Renal pelvis (tissue), 4 donors: ENCODE measurements around the gene ZFHX2. TPM values are rescaled to one million over a fixed set of nuclear protein-coding genes. Genes with fewer than 3 reads are reported as not detected.

Experiments
- DNase-seq: peaks from one replicate; pipeline ENCODE4 v3.0.0-alpha.2; 2013
- polyA plus RNA-seq, 3 donors: library from polyadenylated mRNA; unstranded; fragments of 120-200 nt; gene quantifications; one replicate each; pipeline ENCODE4 v1.2.1, GENCODE V29; 2013; ENCODE audit not compliant: insufficient read length in 3 of 3

Gene ZFHX2
- polyA plus RNA-seq, 3 donors, result 8.3 to 12.4 (median 11.0) TPM

GRCh38 chr14:23561259-23561658 is 9.7 kb upstream of the ZFHX2 start:
- no peak for DNase-seq

- DNase-seq, result no peak
Observed at GRCh38 chr14:23559926-23560520, 8.5 kb upstream of the ZFHX2 start.

DNA sequence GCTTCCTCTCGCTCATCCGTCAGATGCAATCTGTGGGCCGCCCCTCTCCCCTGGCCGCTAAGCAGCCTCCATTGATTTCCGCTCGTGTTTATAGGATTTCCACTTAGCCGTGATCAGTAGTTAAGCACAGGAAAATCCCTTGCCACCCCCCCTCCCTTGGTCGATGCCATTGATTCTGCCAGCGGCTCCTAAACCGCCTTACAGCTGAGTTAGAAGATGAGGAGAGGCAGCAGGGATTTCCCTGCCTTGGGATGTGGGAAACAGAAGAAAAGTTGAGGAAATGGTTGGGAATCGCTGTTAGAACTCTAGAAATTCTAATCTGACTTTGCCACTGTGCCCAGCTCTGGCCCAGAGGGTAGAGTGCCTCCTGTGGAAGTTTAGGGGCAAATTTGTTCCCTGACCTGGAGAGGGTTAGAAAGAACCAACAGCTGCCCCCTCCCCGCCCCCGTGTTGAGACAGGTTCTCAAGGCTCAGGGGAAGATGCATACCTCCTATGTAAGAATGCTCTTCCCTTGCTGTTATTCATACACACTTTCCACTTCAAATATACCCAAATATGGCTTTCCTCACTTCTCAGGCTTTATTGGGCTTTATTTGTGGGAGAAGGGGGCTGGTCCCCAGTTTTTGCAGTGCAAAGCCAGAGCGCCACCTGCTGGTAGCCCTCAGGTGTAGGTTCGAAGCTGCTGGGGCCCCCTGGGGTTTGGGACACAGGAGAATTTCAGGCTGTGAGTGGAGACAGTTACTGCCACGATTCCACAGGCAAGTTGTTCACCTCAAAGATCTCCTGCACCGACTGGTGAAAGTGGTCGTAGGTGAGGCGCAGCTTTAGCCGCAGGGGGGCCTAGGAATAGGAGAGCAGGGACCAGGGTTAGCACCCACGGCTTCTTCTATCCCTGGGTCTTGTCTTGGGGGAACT is 7.7 kb upstream of the ZFHX2 start:
- DNase-seq, result no peak

- DNase-seq, result no peak
Observed at GRCh38 chr14:23558346-23559009, 6.9 kb upstream of the ZFHX2 start.

- no peak for DNase-seq
Observed at GRCh38 chr14:23557946-23558345, 6.4 kb upstream of the ZFHX2 start.

- DNase-seq, result no peak
Observed at GRCh38 chr14:23557521-23557920, 6.0 kb upstream of the ZFHX2 start.

- no peak for DNase-seq
Observed at GRCh38 chr14:23556700-23557440, 5.3 kb upstream of the ZFHX2 start.

DNA sequence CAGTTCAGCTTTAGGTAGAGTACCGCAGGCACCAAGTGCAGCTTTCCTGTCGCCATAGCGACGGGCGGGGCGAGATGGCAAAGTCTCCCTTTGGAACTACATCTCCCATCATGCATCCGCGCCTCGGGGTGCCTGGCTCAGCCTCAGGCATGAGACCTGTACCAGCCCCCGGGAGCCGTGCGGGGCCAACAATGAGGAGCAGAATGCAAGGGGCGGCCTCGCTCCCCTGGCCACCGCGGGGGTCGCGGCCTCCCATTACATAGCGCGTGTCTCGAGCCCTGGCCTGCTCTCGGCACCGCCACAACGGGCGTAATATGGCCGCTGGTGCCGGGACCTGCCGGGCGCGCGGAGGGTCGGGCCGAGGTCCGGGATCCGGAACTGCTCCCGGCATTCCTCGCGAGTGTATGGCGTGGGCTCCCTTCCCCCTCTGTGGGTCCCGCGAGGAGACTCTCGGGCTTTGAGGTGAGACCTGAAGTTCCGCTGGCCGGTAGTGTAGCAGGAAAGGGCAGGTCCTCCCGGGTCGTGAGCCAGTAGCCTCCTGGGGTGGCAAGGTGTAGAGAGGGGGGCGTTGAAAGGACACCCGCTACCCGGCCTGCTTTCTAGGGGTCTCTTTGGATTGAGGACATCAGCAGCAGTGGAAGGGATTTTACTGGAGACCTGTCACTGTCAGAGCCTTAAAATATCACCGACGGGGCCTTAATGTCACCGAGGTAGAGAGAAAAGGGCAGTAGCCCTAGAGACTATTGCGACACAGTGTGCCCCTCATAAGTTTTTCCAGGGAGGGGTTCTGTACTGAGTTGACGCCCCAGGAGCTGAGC is 4.5 kb upstream of the ZFHX2 start, which contains the start of gene THTPA:
TSS of gene THTPA (plus strand) at position 390 of the 818 bp plus-strand sequence. CDS start 487 bp downstream, outside the sequence.
- DNase-seq, result peak; percentile 89

- no peak for DNase-seq
Observed at GRCh38 chr14:23555533-23555881, 3.9 kb upstream of the ZFHX2 start.

DNA sequence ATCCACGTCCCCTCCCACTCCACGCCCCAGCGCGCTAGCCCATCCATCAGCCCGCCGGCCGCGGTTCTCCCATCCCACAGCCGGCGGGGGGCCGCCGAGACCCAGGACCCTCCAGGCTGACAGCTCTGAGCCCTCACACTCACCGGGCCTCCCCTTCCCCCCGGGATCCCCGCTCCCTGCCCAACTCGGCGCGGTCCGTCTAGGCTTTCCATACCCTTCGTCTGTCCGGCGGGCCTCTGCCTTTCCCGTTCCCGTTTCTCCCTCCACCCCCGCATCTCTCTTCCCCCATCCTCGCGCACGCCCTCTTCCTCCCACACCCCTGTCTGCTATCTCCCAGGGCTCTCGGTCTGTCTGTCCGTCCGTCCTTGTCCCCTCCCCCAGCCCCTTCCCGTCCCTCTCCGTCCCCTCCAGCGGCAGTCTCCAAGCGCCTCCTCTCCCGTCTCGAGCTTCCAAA is 726 bp downstream of the ZFHX2 start:
- no peak for DNase-seq

DNA sequence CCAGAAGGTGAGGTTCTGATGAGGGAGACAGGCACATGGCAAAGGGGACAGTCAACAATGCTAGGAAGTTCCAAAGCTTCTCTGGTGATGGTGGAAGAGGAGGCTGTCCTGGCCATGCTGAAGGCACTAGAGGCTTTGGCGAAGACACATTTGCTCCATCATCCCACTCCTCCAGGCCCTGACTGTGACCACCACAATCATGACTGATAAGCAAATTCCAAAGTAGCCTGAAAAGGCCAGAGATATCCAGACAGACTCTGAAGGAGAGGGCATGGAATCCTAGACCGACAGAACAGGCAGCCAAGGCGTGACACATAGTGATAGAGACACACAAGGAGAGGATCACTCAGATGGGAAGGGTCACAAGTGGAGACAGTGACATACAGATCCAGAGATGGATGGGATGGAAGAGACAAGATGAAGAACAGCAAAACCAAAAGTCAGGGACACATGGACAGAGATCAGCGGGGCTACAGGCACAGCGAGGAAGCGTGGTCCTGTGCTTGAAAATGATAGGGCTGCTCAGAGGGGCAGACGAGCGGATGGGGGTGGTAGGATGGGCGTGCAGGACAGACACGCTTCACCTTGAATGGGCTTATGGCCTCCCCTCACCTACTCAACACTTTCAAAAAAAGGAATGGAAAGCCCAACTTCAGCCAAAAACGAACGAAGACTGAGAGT is 1.3 kb downstream of the ZFHX2 start:
- DNase-seq, result no peak

- DNase-seq, result peak; percentile 72
Observed at GRCh38 chr14:23548351-23549318, 2.9 kb downstream of the ZFHX2 start.

DNA sequence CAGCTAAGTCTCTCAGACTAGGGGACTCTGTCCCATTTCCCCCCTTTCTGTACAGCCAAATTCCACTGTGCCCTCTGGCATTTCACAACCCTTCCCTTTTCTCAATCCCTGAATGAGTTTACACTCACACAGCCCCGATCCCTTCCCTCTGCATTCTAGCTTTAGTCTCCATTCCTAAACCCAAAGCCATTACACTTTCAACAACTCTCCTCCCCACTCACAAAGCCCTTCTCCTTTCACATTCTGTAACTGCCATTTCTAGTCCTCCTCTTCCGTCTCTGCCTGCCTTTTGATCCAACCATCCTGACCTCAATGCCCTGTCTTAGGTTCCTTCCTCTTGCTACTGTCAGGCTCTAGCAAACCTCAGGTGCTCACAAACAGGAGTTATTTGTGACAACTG is 3.6 kb downstream of the ZFHX2 start:
- no peak for DNase-seq

DNA sequence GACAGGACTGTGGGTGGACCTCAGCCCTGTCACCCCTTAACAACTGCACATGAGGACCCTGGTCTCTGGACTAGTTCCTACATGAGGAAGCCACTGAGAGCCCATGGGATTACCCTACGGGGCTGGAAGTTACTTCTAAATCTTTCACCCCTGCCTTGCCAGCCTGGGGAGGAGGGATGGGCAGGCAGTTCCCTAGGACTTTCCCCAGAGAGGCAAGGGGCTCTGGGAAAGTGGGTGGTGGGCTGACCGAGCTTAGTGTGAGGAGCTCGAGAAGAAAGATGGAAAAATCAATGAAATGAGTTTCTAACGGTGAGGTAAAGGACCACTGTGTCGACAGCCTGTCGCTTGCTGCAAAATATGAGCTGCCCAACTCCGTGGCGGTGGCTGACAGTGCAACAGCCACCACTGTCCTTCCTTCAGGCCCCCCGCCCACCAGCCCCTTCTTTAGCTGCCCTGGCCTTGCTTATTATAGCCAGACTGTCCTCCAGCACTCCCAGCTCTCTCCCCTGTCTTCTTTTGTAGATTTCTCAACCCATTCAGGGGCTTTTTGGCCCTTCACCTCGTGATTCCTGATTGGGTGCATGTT is 5.0 kb downstream of the ZFHX2 start:
- no peak for DNase-seq

DNA sequence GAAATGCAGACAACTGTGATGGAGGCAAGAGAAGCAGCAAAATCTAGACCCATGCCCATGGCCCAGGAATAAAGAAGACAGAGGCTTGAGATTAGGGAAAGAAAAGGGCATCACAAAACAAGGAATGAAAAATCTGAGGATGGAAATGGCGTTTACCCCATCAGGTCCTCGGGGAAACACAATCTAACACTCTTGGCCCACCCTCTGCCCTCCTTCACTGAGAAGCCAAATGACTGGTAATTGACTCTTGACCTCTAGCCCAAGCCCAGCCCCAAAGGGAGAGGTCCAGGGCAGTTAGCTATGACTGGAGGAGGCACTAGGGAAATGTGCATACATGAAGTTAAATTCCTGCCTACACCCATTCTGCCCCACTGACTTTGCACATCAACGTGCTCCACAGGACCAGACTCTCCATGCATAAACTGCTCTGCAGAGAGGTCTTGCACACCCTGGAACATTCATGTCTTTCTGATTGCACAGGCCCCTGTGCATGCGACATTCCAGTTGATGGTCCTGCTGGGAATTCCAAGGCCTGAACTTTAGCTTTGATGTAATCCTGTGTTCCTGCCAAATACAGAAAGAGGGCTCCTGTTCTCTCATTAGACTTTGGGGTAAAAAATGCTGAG is 5.7 kb downstream of the ZFHX2 start:
- DNase-seq, result no peak

- DNase-seq, result no peak
Observed at GRCh38 chr14:23544511-23545447, 6.8 kb downstream of the ZFHX2 start.

DNA sequence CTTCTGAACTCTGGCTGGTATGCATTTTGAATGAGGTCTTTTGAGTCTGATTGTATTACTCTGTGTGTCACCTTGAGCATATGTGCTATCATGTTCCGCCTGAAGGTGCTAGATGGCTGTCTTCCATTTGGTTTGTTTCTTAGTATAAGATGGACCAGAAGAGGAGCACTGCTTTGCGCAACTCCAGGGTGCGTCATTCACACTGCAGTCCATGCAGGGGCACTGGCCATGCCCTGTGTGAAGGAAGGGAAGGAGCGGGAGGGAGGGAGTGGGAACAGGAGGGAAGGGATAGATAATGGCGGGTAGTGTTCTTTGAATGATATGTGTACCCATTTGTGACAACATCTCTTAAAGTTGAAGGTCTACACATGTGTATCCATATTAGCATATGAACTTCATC is 8.2 kb downstream of the ZFHX2 start:
- no peak for DNase-seq
